PC-9 (cell line): ENCODE measurements around the gene CBX4.

Experiments
- EZH2 ChIP-seq: fragments of 200-600 bp; sonication (generic); IDR thresholded peaks from 2 replicates; pipeline ENCODE4 v1.8.0; 2017; ENCODE audit warnings: antibody characterized with exemption, low read depth
- TF ChIP-seq, protein P1 (sequence below): fragments of 200-600 bp; sonication (generic); conservative IDR thresholded peaks from 2 replicates; pipeline ENCODE4 v1.6.1; 2017; ENCODE audit warnings: mixed run types, antibody characterized with exemption, mild to moderate bottlenecking, moderate library complexity

DNA sequence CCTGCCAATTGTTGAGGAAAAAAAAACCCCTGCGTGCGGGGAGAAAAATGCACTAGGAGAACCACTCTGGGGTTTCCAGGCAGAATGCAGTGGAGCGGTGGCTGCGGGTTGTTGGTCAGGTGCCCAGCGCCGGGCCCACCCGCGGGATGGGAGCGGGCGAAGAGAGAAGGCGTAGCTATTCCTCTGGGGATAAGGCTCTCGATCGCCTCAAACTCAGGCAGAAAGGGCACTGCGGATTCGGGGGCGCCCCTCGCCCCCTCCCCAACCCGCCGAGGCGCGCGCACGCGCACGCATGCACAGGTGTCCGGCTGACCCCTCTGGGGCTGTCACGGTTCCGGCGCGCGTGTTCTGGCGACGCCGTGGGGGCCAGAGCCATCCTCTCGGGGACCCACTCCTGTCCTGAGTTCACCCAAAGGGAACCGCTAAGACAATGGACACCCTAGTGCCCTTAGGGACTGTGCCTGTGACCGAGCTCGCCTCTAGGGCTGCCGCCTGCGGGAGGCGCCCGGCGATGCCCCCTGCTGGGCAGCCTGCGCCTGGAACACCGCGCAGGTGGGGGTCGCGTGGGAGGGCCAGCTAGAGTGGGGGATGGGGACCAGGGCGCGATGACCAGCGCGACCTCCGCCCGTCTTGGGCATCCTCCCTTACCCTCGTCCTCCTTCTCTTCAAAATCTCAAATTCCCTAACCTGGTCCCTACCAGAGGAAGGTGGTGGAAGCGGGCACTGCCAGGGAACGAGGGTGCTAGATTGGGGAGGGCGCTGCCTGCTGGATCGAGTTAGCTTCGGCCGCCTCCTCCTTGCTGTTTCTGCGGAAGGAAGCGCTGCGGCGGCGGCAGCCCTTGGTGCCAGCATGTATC is 28.0 kb downstream of the CBX4 start:
- TF ChIP-seq, protein P1, sequence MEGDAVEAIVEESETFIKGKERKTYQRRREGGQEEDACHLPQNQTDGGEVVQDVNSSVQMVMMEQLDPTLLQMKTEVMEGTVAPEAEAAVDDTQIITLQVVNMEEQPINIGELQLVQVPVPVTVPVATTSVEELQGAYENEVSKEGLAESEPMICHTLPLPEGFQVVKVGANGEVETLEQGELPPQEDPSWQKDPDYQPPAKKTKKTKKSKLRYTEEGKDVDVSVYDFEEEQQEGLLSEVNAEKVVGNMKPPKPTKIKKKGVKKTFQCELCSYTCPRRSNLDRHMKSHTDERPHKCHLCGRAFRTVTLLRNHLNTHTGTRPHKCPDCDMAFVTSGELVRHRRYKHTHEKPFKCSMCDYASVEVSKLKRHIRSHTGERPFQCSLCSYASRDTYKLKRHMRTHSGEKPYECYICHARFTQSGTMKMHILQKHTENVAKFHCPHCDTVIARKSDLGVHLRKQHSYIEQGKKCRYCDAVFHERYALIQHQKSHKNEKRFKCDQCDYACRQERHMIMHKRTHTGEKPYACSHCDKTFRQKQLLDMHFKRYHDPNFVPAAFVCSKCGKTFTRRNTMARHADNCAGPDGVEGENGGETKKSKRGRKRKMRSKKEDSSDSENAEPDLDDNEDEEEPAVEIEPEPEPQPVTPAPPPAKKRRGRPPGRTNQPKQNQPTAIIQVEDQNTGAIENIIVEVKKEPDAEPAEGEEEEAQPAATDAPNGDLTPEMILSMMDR, result peak; percentile 67
- TF ChIP-seq EZH2, result no peak
